ENCODE measurements around the gene SMIM14. TPM values are rescaled to one million over a fixed set of nuclear protein-coding genes. Genes with fewer than 3 reads are reported as not detected.
"Not testable (repeated sequence)": the region's sequence is repeated elsewhere in the genome, so short reads cannot be mapped to it uniquely, and the experiment has no call there.

Gene SMIM14
- total and polyA plus RNA-seq, 12 donors: 5.4 to 15.2 (median 11.6) TPM

- H3K4me3 ChIP-seq: no peak overlapping the region
- ATAC-seq (no peak), DNase-seq (no peak)
- peaks cover 0 to 51% (median 8%) of the 10 kb centered on the region in 9 donors for H3K36me3 ChIP-seq
- intact Hi-C loops (cut with DNase I): loop anchor here in 1 of 10 donors (5.0 kb wide), 1 partner anchor 59 kb away; no protein-coding TSS in a partner anchor
- WGBS, 2 donors: 68 to 70% methylated on average over 5 of the region's 5 CpGs
- no peaks in the 10 kb centered on the region for H3K9me3 ChIP-seq
- H3K4me1 ChIP-seq: peaks cover 0 to 18% (median 6%) of the 10 kb centered on the region in 9 donors
- no peak overlapping the region for H3K27ac ChIP-seq
- H3K27me3 ChIP-seq: no peaks in the 10 kb centered on the region
- no peak for TF ChIP-seq CTCF (IDR thresholded peaks at IDR 0.05)
Measured at GRCh38 chr4:39521253-39521919, 117.3 kb downstream of the SMIM14 start.

DNA sequence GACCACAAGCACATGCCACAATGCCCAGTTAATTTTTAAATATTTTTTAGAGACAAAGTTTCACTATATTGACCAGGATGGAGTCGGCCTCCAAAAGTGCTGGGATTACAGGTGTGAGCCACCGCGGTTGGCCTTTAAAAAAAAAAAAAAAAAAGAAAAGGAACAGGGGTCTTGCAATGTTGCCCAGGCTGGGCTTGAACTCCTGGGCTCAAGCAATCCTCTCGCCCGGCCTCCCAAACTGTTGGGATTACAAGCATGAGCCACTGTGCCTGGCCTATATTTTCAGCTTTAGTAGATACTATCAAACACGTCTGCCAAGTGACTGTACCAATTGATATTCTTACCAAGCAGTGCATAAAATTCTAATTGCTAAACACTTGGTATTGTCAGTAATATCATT lies 120.2 kb downstream of the SMIM14 start:
- intact Hi-C loops (cut with DNase I): no loop called here
- Histone ChIP-seq H3K27me3 (no peaks in the 10 kb centered on the region), H3K9me3 (no peaks in the 10 kb centered on the region), H3K4me1 (peaks cover 0 to 13% (median 0%) of the 10 kb centered on the region in 9 donors), H3K27ac (no peak overlapping the region), H3K36me3 (peaks cover 0 to 78% (median 9%) of the 10 kb centered on the region in 9 donors), H3K4me3 (no peak overlapping the region)
- no peak for TF ChIP-seq CTCF (IDR thresholded peaks at IDR 0.05)
- 87 to 90% methylated on average over 6 of the region's 6 CpGs for WGBS, 2 donors
- ATAC-seq (no peak), DNase-seq (no peak)

DNA sequence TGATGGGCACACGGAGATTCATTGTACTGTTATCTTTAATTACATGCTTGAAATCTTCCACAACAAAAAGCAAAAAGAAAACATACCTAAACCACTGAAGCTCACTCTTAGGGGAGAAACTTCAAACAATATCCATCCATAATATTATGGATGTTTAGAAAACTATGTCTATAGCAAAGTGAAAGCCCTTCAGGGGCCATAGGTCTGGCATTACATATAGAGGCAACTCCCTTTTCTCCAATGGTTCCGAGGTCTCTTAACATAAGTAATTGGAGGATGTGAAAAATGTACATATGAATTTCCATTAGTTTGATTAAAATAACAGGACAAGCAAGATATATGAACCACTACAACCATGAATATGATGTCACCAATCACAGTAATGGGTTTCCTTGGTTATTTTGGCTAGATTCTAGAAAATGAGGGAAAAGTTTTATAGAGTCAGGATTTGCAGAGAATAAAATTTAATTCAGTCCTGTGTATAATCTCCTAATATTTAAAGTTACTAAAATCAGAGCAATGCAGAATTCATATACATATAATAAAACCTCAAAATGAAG lies 122.2 kb downstream of the SMIM14 start:
- no peak overlapping the region for H3K27ac ChIP-seq
- peaks cover 0 to 98% (median 22%) of the 10 kb centered on the region in 9 donors for H3K36me3 ChIP-seq
- intact Hi-C loops (cut with DNase I): no loop called here
- no peaks in the 10 kb centered on the region for H3K4me1 ChIP-seq
- no peaks in the 10 kb centered on the region for H3K9me3 ChIP-seq
- ATAC-seq (no peak), DNase-seq (no peak)
- H3K27me3 ChIP-seq: no peaks in the 10 kb centered on the region
- WGBS, 2 donors: 91 to 94% methylated on average over 2 of the region's 2 CpGs
- no peak for TF ChIP-seq CTCF (IDR thresholded peaks at IDR 0.05)
- no peak overlapping the region for H3K4me3 ChIP-seq

- H3K4me1 ChIP-seq; DNase-seq; H3K9me3 ChIP-seq; intact Hi-C loops (cut with DNase I); ATAC-seq; H3K27me3 ChIP-seq; H3K4me3 ChIP-seq; H3K27ac ChIP-seq: not testable (repeated sequence)
- WGBS, 2 donors: 95 to 98% methylated on average over 14 of the region's 14 CpGs
- peaks cover 0 to 99% (median 29%) of the 10 kb centered on the region in 9 donors for H3K36me3 ChIP-seq
Measured at GRCh38 chr4:39515669-39516401, 122.8 kb downstream of the SMIM14 start.

All from heart right ventricle (tissue), 16 donors.